HG03108 (cell line): ENCODE results near the gene KCTD21.
A peak's percentile ranks its signal among the peaks of the same experiment; 100 is the strongest.
"Not testable (repeated sequence)": the region's sequence is repeated elsewhere in the genome, so short reads cannot be mapped to it uniquely, and the experiment has no call there.

Source experiments
- ATAC-seq: cut with Tn5 transposase; IDR thresholded peaks from one replicate; pipeline ENCODE4 v1.9.1; 2021; ENCODE audit warnings: moderate library complexity; ENCODE audit not compliant: unreplicated experiment

Gene KCTD21, protein sequence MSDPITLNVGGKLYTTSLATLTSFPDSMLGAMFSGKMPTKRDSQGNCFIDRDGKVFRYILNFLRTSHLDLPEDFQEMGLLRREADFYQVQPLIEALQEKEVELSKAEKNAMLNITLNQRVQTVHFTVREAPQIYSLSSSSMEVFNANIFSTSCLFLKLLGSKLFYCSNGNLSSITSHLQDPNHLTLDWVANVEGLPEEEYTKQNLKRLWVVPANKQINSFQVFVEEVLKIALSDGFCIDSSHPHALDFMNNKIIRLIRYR

DNA sequence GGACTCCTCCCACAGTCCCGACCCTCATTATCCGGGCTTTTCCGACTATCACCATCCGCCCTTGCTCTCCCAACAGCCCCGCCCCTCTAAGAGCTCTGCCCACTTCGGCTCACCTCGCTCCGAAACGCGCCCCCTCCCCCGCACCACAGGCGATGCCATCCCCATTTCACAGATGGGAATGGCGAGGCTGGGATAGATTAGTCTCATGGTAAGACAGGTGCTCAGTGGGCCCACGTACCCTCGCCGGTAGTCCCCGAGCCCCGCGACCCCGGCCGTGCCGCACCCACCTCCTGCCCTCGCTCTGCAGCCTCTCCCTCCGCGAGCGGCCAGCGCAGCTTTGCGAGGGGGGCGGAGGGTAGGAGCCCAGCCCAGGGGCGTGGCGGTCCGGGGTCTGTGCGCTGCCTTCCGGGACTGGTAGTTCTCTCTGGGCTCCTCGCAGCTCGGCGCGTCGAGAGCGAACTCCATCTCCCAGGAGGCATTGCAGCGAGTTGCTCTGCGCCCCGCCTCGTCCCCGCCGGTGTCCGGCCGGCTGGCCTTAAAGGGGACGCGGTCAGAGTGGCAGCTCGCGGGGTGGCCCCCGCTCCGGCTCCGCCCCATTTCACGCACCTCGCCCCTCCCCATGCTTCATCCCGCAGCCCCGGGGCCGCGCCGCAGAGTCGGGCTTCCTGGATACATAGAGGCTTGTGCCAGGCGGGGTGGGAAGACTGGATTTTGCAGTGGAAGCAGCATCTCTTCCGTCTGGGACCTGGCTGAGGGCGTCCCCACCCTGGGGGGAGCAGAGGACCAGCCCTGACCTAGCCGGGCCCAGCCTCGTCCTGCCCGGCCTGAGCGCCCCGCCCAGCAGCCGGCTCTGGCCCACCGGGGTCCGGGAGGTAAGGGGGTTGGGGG, at the start of gene KCTD21, which contains the start of gene USP35:
Gene KCTD21 (minus strand): TSS at position 341 of the 888 bp plus-strand sequence. CDS start 14,072 bp downstream, outside the sequence.
Gene USP35 (plus strand): TSS at position 634 of the 888 bp plus-strand sequence. CDS start 7,327 bp downstream, outside the sequence.
- ATAC-seq = peak; percentile 93

DNA sequence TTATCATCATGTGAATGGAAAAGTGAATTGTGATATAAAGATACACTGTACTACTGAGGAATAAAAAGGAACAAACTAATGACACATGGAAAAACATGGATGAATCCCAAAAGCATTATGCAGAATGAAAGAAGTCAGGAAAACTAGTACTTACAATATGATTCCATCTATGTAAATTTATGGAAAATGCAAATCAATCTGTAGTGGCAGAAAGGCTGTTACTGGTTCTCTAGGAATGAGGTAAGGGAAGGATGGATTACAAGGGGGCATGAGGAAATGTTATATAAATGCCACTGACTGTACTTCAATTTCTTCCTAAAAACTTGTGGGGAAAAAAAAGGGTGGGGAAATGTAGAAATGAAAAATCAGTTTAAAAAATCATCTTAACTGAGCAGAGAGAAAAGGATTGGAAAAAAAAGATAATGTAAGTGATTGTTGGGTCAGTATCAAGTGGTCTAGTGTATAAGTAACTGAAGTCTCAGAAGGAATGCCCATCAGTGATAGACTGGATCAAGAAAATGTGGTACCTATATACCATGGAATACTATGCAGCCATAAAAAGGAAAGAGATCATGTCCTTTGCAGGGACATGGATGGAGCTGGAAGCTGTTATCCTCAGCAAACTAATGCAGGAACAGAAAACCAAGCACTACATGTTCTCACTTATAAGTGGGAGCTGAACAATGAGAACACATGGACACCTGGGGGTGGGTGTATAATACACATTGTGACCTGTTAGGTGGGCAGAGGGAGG, 49.0 kb upstream of the KCTD21 start:
- no peak for ATAC-seq

DNA sequence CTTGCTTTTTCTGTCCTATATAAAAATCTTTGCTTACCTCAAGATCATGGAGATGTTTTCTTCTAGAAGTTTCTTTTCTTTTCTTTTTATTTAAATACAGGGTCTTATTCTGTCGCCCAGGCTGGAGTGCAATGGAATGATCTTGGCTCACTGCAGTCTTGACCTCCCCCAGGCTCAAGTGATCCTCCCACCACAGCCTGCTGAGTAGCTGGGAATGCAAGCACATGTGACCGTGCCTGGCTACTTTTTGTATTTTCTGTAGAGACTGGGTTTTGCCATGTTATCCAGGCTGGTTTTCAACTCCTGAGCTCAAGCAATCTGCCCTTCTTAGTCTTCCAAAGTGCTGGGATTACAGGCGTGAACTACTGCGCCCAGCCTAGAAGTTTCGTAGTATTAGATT, 45.6 kb upstream of the KCTD21 start:
- no peak for ATAC-seq

DNA sequence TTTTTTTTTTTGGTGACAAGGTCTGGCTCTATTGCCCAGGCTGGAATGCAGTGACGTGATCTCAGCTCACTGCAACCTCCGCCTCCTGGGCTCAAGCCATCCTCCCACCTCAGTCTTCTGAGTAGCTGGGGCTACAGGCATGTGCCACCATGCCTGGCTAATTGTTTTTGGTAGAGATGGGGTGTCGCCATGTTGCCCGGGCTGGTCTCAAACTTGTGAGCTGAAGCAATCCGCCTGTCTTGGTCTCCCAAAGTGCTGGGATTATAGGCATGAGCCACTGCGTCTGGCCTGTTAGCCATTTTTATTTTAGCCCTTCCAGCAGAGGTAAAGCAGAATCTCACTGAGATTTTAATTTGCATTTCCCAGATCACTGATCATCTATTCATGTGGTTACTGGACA, 44.6 kb upstream of the KCTD21 start:
- not testable (repeated sequence) for ATAC-seq

DNA sequence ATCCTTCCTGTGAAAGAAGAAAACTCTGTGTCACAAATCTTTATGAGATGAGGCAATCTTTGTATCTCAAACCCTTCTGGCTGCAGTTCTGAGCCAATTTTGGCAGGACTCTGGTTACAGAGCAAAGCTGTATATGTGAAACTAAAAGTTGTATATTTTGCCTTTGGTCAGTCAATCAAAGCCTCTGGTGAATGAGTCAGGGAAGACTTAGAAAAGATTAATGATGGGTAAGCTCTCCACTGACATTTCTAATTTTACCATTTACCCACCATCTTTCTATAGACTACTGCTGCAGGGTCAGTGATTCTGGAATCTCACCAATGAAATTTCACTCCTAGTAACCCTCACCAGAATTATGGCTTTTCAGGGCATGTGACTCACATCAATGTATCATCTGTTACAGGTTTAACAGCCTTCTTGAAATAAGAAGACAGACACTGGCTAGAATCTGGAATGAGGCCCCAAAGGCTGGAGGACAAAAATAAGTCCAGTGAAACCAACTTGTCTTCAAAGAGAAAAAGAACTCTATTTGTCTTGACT, 43.6 kb upstream of the KCTD21 start:
- ATAC-seq = no peak

DNA sequence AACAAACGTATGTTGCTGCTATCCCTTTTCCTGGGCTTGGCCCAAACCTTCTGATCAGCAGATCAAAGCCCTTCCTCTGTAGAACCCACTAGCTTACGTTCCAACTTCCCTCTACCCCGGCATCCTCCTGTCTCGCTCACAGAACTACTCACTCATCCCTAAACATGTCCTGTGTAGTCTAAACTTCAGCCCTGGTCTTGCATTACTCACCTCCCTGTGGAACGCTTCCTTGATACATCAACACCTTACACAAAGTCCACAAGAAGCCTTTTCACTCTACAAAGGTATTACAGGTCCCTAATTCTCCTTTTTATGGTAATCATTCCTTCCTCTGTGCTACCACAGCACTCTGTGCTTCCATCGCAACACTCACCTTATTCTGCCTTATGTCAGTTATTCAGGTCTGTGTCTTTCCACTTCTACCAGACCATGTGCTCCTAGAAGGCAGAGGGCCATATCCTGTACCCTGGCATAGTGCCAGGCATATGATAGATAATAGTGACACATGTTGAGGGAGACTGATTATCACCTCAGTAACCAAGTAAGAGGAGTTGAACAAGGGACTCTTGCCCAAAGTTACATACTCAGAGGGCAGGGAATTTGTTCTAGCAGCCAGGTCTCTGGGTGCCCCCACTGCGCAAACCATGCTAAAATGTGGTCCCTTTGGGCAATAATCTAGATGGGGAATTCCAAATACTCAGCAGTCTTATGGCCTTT, 41.9 kb upstream of the KCTD21 start:
- no peak for ATAC-seq

DNA sequence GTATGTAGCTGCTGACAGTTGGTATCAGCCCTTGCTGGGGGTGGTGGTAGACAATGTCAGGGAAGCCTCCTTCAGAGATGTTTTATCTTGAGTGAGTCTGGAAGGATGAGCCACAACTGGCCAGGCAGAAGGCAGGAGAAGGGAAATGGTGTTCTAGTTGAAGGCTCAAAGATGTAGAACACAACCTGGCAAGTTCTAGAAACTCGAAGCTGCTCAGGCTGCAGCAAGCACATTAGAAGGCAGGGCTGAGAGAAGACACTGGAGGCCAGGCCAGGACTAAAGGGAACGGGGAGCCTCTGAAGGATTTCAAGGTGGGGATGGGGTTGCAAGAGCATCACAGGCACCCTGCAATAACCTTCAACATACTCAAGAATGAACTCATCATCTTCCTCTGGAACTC, 40.7 kb upstream of the KCTD21 start:
- ATAC-seq = no peak

DNA sequence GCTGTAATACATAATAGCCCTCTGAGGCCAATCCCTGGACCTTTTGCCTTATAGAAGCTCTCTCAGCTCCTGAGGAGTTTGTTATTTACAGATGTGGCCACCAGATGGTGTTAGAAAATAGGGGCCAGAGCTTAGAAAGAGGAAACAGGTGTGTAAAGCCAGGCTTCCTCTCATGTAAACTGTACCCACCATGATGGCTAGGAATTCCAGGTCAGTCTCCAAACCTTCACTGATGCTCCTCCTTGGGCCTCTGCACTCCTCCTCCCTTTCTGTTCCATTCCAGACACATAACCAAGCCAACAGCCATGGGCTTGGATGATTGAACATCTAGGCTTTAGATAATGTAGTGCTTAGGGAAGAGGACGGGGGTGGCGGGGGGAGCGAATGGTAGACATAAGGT, 40.0 kb upstream of the KCTD21 start:
- peak; percentile 41 for ATAC-seq

DNA sequence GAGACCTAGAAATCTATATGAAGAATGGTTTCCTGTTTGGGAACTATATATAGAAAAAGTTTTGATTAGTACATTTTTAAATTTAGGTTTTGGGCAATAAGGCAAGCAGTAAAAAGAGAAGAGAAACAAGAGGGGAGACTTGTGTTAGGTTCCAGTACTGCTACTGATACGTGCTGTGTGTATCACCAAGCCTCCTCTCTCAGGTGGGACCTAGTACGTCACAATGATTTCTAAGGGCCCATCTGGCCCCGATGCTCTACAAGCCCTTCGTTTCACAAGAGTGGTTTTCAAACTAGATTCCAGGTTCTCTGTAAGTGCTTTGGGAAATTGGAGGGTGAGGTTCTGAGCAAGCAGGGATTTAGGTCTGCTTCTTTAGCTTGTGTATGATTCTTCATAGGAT, 39.5 kb upstream of the KCTD21 start:
- no peak for ATAC-seq

DNA sequence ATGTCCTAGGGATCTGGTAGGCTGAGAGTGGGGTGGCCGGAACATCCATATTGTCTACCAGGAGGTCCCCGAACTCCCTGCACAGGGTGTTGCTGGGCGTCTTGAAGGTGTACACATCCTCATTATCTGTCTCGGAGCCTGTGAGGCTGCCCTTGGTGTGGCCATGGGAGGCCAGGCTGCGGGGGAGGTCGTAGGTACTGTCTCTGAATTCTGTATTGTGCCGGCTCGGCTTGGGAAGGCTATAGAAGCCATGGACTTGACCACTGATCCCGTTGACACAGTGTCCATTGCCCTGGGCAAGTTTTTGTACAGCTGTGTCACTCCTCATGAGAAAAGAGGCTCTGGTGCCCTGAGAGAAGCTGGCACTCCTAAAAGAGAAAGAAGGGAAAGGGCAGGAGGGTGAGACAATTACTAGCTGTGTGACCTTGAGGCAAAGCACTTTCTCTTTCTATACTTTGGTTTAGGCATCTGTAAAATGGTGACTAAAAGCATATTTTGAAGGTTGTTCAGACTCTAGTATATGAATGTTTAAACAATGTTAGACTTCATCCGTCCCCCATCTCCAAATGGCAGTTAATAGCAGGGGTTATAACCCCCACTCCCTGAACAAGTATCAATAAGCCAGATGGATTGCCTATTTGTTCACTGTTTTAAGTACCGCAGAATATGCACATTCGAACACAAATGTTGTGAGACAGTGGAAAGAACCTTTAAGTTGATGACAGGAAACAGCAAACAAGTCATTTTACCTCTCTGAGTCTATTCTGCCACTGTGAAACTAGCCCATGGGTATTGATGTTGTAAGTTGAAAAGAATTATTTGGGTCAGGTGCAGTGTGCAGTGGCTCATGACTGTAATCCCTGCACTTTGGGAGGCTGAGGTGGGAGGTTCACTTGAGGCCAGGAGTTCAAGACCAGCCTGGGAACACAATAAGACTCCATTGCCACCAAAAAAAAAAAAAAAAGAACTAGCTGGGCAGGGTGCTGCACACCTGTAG, 38.6 kb upstream of the KCTD21 start:
- no peak for ATAC-seq

DNA sequence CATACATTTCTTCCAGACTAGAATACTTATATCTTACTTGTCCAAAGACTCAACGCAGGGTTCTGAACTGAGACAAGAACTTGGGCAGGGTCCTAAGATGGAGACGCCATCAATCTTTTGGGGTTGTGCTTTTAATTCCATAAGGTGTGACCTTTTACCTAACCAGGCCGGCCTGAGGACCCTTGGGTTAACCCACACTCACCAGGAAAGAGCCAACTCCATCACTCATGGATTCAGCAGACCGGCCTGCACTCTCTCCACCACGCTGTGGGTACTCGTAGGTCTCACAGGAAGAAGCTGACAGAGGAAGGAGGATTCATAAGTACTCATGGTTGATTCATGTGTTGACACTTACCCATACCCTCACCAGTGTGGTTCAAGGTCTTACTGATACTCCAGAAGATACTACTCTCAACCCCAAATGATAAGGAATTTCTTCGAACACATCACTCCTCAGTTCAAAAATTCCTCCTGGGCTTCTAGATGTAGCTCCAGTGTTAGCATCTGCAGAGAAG, 36.5 kb upstream of the KCTD21 start:
- ATAC-seq = no peak

DNA sequence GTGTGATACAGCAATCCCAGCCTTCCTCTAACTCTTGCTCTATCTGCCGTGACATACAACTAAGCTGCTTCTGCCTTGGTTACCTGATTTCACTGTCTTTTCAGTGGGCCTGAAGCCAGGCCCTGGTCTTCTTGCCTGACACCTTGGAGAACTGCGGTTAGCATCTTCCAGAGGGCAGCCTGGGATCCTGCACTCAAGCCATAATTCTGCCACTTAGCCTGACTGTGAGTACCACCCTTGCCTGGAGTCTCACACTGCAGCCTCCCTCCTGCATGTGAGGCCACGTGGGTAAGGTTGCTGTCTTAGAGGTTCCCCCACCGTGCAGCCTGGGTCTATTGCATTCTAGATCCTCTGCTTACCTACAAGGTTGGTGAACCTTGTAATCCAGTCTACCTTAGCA, 36.1 kb upstream of the KCTD21 start:
- no peak for ATAC-seq

DNA sequence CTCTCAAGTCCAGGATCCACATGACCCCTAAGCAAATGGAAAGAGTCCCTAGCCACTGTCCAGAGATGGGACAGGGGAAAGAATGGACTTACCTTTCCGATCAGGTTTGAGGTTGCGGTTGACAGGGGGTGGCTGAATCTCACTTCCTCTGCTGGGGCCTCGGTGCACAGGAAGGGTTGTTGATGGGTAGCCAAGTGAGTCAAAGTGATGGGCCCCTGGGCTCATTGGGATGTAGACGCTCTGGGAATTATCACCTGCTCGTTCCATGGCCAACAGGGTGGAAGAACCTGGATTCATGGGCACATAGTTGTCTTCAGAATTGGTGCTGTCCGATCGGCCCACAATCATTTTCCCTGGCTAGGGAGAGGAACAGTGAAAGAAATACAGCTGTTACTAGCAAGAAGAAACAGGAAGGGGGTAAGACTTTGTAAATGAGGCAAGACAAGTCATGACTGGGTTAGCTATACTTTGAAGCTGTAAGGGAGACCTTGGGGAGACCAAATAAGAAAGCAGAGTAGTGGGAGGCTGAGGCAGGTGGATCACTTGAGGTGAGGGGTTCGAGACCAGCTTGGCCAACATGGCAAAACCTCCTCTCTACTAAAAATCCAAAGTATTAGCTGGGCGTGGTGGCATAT, 35.0 kb upstream of the KCTD21 start:
- peak; percentile 65 for ATAC-seq

DNA sequence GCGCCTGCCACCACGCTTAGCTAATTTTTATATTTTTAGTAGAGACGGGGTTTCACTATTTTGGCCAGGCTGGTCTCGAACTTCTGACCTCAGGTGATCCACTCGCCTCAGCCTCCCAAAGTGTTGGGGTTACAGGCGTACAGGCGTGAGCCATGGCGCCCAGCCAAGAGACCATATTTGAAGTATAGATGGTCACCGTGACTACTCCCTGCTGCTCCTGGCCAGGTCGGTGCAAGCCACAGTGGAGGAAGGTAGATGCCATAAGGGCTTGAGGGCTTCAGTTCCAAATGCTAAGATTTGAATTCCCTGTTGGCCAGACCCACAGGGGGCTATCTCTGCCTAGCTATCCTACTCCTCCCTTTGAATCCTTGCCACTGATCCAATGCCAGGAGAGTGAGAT, 34.3 kb upstream of the KCTD21 start:
- ATAC-seq = not testable (repeated sequence)

DNA sequence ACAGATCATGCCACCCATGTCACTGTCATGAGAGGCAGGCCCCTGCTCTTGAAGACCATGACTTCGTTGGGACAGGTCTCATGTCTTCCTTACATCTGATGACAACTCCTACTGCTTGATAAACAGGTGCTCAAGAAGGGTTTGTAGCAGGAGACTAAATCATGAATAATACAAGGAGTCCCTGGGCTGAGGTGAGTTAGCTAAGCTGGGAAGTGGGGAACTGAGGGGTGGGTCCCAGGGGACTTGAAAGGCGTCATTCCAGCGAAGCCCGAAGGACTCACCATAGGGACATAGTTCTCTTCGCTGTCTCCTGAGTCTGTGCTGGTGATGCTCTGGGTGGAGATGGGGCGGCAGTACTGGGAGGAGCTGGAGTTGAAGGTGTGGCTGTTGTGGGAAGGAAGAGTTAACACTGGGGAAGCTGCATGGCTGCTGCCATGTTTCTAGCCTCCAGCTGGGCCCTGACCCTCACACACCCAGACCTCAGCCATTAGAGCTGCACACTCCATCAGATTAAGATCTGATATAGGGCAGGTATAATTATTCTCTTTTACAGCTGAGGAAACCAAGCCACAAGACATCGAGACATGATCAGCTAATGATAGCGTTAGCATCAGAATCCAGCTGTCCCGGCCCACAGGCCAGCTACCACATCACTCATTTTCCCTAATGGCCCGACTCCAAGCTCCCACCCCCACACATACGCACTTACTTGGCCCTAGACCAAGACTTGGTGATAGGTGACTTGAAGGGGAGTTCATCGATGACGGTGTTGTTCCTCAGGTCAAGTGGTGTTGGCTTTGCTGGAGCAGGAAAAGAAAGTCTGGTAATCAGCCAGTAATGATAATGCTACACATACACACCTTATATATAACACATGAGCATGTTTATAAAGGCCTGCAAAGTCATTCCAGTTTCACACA, 33.2 kb upstream of the KCTD21 start:
- no peak for ATAC-seq

DNA sequence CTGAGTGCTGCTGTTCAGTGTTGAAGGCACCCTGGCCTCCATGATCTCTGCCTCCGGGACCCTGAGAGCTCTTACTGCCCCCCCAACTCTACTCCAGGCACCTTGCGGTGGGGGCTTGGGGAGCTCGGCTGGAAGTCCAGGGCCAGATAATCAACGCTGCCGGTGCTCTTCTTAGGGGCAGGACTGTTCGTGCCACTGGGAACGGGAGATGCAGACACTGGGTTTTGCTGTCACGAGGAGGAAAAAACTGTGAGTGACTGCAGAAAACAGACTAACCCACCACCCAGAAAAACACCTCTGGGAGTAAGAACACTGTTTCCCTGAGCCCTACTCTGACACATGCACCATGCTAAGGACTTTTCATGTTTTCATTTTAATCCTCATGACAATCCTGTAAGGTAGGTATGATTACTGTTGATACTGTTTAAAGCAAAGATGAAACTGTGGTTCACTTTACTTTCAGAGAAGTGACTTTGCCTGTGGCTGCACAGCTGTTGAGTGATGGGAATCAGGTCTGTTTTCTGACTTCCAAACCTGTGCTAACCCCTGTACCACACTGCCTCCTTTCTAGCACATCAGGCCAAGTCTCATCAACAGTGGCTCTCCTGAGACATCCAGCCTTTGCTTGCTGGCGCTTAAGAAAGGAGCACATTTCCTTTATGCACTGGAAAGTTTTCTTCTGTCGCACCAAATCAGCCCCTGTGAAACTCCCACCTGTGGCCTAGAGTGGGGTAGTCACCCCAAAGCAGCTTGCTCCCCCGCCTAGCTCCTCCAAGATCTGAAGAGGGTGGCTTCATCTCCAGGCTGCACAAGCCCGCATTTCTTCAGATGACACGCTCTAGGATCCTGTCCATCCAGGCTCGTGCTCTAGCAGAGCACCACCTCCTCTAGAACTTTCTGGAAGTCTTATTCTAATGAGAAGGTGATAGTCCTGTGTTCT, 32.1 kb upstream of the KCTD21 start:
- ATAC-seq = no peak
